Measurements from ENCODE around the gene SOX3.

SOX3 gene

GRCh38 chrX:140504371-140505324 lies at the start of gene SOX3:
SOX3 (minus strand) TSS chrX:140505069; CDS start chrX:140505060, 9 bp downstream.
- DNase-seq (ENCODE audit: low spot score) = no peak

DNA sequence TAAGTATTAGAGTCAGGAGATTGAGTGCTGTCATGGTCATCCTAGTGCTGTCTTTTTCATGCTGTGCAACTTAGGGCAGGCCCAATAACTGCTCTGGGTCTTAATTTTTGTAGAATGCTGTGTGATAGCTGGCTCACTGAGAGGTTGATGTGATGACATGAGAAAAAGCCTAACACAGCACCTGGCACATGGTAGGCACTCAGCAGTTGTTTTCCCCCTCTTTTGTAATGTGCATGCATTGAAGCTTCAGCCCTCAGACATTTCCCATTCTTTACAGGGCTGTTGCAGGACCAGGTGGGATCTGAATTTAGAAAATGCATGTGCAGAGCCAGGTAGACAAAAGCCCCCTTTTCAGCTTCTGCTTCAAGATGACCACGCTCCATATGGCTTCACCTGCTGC lies 44.1 kb upstream of the SOX3 start:
- DNase-seq (ENCODE audit: low spot score) = no peak

- no peak for DNase-seq (ENCODE audit: low spot score)
Measured at GRCh38 chrX:140526171-140526570, 21.3 kb upstream of the SOX3 start.

GRCh38 chrX:140525448-140525847 lies 20.6 kb upstream of the SOX3 start:
- no peak for DNase-seq (ENCODE audit: low spot score)

DNA sequence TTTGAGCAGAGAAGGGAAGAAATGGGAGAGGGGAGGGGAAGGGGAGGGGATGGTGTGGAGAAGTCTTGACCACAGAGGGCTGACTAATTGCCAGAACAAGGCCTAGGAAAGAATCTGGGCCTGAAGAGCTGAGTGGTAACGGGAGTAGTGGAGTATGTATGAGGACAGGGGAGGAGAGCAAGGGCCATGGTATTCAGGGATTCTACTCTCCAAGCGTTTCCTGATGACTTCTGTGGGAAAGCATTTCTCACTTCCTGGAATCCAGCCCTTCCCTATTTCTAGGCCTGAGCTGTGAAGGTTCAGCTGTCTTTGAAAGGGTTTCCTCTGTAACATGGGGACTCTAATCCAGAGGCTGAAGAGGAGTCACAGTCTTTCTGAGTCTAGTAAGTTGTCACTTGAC lies 19.7 kb upstream of the SOX3 start:
- DNase-seq (ENCODE audit: low spot score) = no peak

GRCh38 chrX:140521393-140521792 lies 16.5 kb upstream of the SOX3 start:
- no peak for DNase-seq (ENCODE audit: low spot score)

DNA sequence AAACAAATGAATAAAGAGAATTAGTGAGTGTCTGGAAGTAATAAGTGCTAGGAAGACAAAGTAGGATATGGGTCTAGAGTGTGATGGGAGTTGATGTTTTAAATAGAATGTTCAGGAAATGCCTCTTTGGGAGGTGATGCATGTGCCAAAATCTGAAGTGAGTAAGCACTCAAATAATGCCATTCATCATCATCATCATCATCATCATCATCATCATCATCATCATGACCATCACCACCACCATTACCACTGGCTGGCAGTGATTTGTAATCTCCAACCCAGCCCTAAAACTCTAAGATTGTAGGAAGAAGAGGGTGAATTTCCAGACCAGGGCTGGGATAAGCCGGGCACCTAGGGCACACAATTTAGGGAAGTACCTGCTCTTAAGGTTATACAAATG lies 9.7 kb upstream of the SOX3 start:
- no peak for DNase-seq (ENCODE audit: low spot score)

DNA sequence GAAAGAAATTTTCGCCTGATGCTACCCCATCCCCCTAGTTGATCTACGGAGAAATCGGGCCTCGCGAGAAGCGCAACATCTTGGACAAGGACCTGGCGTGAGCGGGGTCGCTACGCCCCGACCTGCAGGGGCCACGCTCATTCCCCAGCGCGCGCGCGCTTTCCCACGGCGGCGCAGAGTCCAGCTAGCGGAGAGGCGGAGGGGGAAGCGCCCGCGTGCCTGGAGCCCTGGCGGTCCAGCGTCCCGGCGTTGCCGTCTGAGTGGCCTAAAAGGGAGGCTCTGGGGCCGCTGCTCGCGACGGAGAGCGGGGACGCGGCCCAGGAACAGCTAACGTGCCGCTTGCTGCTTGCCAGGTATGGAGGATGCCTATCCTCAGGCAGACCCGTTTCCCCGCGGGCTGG lies 6.0 kb upstream of the SOX3 start:
- no peak for DNase-seq (ENCODE audit: low spot score)

GRCh38 chrX:140510306-140510676 lies 5.4 kb upstream of the SOX3 start:
- no peak for DNase-seq (ENCODE audit: low spot score)

GRCh38 chrX:140509468-140510305 lies 4.8 kb upstream of the SOX3 start:
- no peak for DNase-seq (ENCODE audit: low spot score)

DNA sequence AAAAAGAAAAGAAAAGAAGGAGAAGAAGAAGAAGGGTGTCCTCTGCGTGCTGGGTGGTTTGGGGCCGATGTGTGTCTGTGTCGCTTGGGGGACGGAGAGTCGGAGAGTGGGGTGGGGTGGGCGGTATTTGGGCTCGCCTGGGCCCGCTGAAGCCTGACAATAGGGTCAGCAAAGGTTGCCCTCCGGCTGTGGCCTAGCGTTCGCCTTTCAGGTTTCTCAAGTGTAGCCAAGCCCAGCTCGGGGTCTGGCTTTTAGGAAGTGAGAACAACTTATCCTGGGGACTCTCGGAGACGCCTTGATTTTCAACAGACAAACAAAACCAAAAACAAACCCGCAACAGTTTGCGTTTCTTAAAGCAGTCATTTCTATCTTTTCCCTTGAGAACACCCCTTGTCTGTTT lies 4.1 kb upstream of the SOX3 start:
- no peak for DNase-seq (ENCODE audit: low spot score)

DNA sequence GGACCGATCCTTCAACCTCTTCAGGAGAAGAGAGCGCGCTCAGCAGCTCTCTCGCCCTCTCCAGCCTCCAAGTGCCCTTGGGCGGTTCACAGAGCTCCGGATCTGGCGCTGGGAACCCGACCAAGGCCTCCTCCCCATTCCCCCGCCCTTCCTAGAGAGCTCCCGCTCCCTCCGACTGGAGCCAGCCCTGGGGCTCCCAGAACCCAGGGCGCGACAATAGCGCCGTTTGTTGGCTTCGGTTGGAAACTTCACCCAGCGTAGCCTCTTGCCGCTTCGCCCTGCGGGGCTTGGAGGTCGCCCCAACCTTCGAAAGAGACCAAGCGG lies 3.1 kb upstream of the SOX3 start:
- DNase-seq (ENCODE audit: low spot score) = no peak

DNA sequence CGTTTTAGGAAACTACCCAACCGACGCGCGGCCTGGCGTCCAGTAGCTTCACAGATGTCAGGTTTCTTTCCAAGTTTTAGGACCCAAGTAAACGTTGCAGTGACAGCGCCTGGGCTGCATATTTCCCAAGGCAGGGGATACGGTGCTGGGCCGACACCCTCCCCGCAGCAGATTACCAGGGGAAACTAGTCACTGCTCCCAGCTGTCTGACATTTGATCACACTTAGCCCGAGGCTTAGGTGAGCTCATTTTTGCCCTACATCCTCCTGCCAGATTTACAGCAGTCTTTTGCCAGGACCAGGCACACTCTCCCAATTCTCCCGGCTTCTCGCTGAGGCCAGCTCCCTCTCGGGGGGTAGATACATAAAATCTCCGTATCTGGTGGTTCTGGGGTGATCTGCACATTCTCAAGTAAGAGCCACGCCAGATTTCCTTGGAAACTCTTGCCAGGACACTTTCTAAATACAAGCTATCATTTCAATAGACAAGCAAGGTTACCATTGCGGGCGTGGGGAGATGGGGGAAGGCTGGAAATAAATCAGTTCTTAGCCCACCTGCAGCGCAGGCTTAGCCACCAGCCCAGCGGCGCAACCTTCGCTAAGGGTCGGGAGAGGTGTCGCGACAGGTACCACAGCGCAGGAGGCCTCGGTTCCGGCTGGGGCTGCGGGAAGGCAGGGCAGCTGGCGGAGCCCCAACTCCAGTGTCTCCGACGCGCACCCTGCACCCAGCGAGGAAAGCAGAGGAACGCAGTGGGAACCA lies 2.5 kb upstream of the SOX3 start:
- no peak for DNase-seq (ENCODE audit: low spot score)

GRCh38 chrX:140505421-140506337 lies 810 bp upstream of the SOX3 start:
- DNase-seq (ENCODE audit: low spot score) = no peak

DNA sequence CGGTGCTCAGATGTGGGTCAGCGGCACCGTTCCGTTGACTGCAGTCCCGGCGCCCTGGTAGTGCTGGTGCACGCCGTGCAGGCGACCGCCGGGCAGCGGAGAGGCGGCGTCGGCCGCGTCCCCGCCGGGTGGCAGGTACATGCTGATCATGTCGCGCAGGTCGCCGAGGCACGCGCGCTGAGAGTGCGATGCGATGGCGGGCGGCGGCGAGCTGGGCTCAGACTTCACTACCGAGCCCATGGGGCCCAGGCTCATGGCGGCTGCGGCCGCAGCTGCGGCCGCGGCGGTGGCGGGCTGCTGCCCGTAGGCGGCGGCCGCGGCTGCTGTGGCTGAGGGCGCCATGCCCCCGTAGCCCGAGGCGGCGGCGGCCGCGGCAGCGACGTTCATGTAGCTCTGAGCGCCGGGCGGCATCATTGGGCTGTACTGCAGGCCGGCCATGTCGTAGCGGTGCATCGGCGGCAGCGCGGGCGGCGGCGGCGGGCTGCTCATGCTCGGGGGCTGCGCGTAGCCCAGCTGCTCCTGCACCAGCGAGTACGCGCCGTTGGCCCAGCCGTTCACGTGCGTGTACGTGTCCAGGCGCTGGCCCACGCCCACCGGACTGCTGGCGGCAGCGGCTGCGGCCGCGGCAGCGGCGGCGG lies 1.0 kb downstream of the SOX3 start:
- no peak for DNase-seq (ENCODE audit: low spot score)

GRCh38 chrX:140503238-140503601 lies 1.6 kb downstream of the SOX3 start:
- no peak for DNase-seq (ENCODE audit: low spot score)

DNA sequence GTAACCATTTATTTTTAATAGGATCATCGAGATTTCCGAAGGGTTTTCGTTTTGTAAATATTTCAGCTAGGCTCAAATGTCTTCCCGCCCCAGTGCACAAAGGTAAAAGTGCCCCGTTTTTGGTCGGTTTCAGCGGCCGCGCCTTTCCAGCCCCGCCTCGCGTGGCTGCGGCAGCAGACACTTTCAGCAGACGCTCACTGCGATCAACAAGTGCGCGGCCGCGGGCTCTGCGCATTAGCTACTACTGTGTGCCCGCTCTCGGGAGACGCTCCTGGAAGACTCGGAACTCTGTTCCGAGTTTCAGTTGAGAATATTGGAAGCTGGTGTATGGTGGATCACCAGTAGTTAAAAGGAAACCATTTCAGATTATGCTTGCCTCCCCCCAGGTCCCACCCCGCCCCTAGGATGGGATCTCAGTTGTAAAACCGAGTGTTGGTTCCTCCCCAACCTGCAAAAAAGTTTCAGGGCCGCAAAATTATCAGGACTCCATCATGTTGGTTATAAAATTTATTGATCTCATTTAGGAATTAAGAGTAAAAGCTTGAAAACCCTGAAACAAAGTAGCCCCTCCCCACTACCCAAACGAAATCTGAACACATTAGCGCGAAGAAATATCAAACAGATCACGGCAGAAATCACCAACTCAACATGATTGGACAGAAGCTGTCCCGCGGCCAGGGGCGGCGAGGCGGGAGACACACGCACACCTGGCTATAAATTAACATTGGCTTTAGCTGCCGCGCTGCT lies 2.2 kb downstream of the SOX3 start:
- DNase-seq (ENCODE audit: low spot score) = no peak

- DNase-seq (ENCODE audit: low spot score) = no peak
Measured at GRCh38 chrX:140501940-140502468, 2.9 kb downstream of the SOX3 start.

- DNase-seq (ENCODE audit: low spot score) = no peak
Measured at GRCh38 chrX:140501321-140501720, 3.5 kb downstream of the SOX3 start.

DNA sequence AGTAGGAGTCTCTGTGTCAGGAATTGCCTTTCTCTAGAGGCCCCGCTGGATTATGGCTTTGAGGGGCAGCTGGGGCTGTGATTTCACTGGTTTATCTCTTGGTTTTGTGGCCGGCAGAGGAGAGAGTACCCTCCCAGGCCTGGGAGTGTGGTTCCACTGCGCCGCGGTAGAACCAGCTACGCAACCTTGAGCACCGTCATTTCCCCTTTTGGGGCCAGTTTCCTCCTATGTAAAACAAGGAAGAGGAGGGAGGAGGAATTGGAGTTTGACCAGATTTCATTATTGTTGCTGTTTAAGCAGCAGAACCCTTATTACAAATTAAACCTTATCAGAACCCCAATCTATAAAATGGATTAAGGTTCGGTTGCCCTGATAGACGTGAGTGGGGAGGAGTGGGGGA lies 4.4 kb downstream of the SOX3 start:
- DNase-seq (ENCODE audit: low spot score) = no peak
